Glomerular endothelial cell (primary cell): ENCODE results near the gene NKAIN1. TPM values are rescaled to one million over a fixed set of nuclear protein-coding genes. Genes with fewer than 3 reads are reported as not detected.
"Not testable (repeated sequence)": the region's sequence is repeated elsewhere in the genome, so short reads cannot be mapped to it uniquely, and the experiment has no call there.

Experiments used
- DNase-seq: peaks from one replicate; pipeline ENCODE4 v3.0.0-alpha.2; 2011; ENCODE audit warnings: low read depth, low spot score; ENCODE audit errors: extremely low read depth
- total RNA-seq: library from RNA; depleted of rRNA; stranded (reverse); fragments of >200 nt; gene quantifications from 2 replicates; pipeline ENCODE4 v1.2.3, GENCODE V29; 2015

NKAIN1 gene
- total RNA-seq, 1 donor from 2014 or later, result not detected

DNA sequence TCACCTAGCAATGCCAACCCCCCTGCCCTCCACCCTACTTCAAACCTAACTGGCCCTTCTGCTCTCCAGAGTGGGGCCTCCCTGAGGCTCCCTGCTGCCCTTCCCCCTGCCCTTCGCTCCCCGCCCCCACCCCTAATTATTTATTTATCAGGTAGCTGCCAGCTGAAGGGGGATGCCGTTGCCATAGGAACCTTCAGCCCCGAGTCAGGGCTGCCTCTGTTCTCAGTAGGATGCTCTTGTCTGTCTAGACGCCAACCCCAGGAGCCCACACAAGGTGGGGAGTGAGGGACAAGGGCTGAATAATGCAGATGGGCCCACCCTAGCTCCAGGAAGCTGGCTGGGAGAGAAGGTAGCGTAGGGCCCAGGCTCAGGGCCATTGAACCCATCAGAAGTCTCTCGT is 41.1 kb downstream of the NKAIN1 start:
- no peak for DNase-seq

DNA sequence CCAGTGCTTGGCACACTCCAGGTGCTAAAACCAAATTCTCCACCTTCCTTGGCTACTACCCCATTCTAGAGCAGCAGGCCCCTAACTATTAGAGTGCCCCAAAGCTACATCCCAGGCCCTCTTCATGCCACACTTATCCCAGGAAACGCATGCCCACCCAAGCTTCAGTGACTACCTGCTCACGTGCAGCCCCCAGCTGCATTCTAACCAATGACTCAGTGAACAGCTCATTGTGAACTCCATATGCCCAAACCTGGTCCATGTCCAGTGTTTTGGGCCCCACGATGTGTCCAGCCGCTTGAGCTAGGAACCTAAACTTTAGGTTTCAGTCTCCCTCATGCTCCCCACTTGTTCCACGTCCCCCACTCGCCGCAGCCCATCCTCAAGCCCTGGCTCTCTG is 41.5 kb downstream of the NKAIN1 start:
- DNase-seq, result no peak

DNA sequence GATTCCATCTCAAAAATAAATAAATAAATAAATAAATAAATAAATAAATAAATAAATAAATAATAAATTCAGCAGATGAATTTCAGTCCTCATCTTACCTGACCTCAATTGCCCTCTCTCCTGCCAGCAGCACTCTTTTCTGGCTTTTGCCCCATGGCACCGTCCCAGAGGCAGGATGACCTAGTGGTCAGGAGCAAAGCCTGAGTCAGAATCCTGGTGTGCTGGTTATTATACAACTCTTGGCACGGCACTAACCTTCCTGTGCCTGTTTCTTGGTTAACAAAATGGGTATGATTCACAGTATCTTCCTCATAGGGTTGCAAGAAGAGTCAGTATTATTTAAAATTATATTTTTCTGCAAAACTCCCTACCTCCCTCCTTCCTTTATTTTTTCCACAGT is 43.0 kb downstream of the NKAIN1 start:
- DNase-seq, result no peak

DNA sequence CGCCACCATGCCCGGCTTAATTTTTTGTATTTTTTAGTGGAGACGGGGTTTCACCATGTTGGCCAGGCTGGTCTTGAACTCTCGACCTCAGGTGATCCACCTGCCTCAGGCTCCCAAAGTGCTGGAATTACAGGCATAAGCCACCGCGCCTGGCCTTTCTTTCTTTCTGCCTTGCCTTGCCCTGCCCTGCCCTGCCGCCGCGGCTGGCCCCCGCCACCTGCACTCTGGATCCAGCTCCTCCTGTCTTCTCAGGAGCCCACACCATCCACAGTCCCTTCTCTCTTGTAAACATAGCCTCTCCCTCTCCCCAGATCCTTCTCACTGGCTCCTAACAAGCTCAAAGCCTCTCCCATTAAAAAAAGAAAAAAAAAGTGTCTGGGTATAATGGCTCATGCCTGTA is 44.4 kb downstream of the NKAIN1 start:
- DNase-seq, result not testable (repeated sequence)

DNA sequence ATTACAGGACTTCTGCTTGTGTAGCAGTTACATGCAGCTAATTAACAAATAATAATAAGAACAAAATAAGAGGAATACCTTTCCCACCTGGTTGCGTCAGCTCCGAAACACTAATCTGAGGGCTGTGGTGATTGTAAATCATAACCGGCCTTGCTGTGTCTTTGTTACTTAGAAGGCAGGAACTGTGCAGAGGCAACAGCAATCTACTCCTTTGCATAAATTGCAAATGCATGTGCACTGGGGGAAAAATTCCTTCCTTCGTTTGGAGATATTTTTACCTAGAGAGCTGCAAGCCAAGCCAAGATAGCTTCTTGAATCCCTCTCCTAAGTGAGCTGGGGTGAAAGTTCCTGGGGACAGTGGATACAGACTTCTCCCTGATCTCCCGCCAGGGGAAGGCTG is 46.0 kb downstream of the NKAIN1 start:
- DNase-seq, result no peak

DNA sequence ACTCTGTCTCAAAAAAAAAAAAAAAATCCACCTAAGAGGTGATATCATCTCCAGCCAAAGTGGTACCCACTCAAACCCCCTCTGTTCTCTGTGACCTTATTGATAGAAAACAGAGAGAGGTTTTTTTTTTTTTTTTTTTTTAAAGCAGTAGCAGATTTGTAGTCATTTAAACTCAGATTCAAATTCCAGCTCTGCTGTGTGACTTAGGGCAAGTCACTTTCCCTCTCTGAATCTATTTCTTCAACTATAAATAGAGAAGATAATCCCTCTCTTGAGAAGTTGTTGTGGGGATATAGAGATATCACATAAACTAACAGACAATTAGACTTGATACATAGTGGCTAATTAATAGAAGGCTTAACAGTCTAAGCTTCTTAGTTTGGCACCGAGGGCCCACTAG is 48.4 kb downstream of the NKAIN1 start:
- no peak for DNase-seq

DNA sequence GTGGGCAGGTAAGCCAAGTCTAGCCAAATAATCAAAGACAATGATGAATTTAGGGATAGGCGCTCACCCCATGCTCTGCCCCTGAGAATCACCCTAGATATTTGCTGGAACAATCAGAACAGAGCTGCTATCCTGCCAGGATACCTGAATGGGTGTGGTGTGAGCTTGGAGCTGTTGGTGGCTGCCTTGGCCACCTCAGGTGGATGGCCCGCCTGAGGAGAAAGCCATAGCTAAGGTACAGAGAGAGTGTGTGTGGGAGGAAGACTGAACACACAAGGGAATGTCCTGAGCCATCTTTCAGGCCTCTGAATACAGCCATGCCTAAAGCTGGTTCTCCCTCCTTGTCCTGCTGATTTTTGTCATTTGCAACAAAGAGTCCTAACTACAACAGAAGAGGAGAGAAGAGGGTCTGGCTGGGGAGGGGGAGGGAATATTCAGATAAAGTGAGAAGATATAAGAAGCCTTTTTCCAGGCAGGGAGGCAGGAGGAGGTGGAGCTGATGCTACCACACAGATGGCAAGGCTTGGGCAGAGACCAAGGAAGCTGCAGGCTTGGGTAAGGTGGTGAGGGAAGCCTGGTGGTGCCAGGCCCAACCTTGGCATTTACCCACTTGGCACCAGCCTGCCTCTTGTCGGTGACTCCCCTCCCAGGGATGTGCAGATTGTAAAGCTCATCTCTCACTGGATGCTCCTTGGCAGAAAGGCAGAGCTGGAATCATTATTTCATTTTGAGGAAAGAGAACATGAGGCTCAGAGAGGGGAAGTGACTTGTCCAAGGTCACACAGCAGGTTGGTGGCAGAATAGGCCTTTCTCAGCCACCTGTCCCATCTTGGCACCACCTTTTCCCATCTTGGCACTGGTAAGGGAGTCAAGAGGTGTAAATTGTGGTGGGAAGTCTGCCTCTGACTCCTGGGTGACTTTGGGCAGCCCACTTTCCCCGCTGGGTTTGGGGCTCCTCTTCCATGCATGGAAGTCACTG is 49.7 kb downstream of the NKAIN1 start:
- DNase-seq, result no peak

DNA sequence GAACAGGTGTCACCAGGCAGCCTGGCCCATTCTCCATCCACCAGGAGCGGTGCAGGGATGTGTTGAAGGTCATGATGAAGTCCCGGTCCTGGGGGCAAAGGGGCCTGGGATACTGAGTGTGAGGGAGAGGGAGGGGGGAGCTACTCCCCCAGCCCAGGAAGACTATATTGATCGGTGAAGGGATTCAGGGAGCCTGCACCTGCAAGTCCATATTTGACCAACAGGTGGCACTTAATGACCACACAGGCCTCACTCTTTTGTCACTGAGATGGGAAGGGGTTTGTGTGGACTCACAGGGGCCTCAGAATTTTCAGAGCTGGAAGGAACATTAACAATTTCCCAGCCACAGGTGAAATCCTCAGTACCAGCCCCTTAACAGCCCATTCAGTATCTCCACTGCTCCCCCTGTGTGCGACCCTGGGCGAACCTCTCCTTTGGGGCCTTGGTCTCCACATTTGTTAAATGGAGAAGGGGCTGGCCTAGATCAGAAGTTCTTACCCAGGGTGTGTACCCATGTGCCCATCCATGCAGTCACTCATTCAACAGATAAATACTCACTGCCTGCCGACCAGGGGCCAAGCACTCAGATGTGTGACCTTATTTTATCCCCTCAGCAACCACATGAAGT is 55.6 kb downstream of the NKAIN1 start:
- DNase-seq, result no peak

DNA sequence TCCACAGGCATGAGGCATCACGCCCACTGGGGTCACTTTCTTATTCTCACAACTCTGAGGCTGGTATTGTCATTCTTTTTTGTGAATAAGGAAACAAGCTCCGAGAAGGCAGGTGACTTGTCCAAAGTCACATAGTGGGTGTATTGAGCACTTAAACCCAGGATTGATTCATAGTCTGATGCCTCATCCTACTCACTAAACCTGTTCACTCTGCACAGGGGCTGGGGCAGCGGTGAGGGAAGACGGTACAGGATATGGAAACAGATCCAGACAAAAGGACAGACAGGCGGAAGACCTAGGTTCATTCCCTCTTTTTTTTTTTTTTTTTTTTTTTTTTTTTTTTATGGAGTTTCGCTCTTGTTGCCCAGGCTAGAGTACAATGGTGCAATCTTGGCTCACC is 56.6 kb downstream of the NKAIN1 start:
- DNase-seq, result no peak

DNA sequence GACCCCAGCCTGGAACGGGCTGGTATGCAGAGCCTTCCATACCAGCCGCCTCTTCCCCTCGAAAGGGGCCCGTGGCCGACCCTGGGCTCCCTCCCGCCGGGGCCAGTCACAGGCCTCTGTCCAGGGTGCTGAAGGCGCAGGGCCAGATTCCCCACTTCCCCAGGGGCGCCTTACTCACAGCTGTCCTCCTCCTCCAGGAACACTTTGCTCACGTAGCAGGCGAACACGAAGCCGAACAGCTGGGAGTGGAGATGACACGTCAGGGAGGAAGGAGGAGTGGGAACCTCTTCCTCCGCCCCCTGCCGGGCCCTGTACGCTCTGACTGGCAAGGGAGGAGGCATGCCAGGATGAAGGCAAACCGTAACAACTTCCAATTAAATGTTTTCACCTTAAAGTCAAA is 57.3 kb downstream of the NKAIN1 start:
- DNase-seq, result no peak

DNA sequence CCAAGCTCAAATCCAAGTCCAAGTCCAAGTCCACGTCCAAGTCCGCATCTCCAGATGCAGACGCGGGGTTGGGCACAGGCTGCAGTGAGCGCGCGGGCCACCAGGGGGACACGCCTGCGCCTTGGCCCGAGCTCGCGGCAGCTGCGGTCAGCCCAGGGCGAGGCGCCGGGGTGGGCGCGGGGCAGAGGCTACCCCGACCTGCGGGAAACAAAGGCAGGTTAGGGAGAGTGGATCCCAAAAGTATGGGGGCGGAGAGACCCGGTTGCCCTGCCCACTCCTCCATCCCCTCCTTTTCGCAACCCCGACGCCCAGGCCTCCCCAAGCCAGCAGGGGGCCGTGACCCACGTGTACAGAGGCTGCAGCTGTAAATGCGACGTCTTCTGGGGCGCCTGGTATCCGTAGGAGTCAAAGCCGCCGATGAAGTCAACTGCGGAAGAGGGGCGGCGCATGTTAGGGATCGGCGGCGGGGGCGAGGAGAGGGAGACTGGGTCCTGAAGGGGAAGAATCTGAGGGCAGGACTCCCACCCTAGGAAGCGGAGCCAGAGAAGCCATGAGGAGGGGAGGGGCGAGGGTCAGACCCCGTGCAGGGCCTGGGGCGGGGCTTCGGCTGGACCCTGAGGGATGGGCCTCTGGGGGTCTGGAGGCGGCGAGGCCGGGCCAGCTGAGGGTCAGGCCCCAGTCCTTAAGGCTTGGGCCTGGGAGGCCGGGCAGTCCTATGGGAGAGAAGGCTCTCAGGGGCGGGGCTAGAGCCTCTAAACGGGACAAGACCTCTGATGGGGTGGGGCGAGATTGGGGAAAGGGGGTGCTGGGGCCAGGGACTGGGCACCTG is 58.0 kb downstream of the NKAIN1 start:
- DNase-seq, result no peak

DNA sequence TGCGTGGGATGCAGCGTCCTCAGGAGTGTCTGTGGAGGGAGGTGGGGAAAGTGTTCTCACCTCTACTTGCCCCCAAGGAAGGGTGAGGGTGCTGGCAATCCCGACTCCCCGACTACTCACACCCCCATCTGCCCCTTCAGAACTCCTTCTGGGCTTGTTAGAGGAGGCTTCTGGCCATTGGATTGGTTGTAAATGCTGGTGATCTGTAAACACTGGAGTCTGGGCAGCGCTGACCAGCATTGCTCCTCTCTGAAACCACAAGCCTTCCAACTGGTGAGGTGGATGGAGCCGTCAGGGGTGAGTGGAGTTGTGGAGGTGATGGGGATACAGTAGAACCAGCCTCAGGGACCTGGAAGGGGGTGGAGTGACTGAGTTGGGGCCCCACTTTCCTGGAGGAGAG is 59.3 kb downstream of the NKAIN1 start:
- no peak for DNase-seq

DNA sequence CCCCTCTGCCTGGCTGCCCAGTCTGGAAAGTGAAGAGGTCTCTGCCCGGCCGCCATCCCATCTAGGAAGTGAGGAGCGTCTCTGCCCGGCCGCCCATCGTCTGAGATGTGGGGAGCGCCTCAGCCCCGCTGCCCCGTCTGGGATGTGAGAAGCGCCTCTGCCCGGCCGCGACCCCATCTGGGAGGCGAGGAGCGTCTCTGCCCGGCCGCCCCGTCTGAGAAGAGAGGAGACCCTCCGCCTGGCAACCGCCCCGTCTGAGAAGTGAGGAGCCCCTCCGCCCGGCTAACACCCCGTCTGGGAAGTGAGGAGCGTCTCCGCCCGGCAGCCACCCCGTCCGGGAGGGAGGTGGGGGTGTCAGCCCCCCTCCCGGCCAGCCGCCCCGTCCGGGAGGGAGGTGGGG is 63.4 kb downstream of the NKAIN1 start:
- DNase-seq, result not testable (repeated sequence)

DNA sequence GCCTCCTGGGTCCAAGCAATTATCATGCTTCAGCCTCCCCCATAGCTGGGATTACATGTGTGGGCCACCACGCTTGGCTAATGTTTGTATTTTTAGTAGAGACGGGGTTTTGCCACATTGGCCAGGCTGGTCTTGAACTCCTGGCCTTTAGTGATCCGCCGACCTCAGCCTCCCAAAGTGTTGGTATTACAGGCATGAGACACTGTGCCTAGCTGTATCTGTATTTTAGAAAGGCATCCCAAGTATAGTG is 69.3 kb downstream of the NKAIN1 start:
- no peak for DNase-seq

DNA sequence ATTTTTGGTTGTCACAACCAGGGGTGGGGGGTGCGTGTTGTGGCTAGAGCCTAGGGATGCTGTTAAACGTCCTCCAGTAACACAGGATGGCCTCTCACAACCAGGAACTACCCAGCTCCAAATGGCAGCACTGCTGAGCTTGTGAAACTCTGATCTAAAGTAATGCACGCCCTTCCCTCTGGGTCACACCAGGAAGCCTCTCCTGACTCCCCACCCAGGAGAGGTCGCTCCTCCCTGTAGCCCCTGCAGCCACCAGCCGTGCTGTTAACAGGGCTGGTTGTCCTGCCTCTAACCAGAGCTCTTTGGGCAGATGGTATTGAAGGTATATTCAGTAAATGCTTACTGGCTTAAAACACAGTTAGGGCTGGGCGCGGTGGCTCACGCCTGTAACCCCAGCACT is 73.2 kb downstream of the NKAIN1 start:
- no peak for DNase-seq

DNA sequence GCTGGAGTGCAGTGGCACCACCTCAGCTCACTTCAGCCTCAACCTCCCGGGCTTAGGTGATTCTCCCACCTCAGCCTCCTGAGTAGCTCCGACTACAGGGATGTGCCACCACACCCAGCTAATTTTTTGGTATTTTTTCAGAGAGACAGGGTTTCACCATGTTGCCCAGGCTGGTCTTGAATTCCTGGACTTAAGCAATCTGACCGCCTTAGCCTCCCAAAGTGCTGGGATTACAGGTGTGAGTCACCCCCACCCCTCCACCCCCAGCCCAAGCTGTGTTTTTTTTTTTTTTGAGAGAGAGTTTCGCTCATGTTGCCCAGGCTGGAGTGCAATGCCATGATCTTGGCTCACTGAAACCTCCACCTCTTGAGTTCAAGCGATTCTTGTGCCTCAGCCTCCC is 75.4 kb downstream of the NKAIN1 start:
- DNase-seq, result no peak

DNA sequence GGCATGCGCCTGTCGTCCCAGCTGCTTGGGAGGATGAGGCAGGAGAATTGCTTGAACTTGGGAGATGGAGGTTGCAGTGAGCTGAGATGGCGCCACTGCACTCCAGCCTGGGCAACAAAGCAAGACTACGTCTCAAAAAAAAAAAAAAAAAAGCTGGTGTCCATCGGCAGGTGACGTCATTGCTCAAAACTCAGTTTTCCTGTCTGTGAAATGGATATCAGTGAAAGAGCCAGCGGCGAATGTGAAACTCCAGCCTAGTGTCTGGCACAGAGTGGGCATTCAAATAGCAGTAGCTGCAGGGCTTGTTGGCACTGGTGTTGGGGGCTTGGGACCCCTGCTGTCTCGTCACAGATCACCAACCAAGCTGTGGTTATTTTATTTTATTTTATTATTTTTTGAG is 75.8 kb downstream of the NKAIN1 start:
- DNase-seq, result no peak

DNA sequence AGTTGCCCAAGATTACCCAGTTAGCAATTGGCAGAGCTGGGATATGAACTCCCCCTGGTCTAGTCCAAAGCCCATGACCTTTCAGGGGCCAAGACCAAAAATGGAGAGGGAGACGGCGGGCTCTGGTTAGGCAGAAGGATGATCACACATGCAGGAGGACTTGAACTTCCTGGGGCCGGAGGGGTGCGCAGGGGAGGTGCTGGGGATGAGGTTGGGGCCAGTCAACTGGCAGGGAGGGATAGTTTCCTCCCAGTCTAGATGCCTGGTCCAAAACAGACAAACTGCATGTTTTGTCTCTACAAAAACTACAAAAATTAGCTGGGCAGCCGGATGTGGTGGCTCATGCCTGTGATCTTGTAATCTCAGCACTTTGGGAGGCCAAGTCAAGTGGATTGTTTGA is 78.1 kb downstream of the NKAIN1 start:
- no peak for DNase-seq

DNA sequence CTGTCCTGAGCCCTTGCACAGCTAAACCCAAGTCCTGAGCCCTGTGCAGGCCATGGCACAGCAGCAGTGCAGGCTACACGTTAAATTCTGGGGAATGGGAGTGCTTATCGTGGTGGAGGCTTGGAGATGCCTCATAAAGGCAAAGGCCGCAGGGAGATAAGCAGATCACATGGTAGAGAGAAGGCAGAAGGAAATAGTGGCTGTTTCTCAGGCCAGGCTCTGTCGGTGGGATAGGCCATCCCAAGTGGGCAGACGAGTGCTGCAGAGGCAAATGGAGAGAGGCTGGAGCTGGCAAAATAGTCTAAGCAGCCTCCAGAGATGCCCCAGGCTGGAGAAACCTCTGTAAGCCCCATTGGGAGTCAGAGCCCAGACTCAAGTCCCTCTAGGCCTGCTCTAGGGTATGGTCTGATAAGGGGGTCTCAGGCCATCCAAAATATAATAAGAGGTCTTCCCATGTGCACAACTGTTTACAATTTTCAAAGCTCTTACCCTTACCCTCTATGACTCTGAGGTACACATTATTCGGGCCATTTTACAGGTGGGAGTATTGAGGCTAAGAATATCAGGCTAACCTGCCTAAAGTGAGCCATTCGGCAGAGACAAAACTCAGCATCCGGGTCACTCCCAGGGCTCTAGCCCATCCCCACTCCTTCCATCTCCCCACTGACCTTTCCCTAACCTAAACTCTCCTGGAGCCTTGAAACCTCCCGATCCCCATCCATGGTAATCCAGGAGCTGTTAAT is 79.6 kb downstream of the NKAIN1 start:
- DNase-seq, result no peak

DNA sequence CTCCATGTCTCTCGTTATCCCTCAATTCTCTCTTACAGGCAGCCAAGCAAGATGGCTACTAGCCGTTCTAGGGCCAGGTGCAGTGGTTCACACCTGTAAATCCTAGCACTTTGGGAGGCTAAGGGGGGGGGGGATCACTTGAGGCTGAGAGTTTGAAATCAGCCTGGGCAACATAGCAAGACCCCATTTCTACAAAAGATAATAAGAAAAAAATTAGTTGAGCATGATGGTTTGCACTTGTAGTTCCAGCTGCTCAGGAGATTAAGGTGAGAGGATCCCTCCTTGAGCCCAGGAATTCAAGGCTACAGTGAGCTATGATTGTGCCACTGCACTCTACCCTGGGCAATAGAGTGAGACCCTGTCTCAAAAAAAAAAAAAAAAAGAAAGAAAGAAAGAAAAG is 80.4 kb downstream of the NKAIN1 start:
- DNase-seq, result no peak

DNA sequence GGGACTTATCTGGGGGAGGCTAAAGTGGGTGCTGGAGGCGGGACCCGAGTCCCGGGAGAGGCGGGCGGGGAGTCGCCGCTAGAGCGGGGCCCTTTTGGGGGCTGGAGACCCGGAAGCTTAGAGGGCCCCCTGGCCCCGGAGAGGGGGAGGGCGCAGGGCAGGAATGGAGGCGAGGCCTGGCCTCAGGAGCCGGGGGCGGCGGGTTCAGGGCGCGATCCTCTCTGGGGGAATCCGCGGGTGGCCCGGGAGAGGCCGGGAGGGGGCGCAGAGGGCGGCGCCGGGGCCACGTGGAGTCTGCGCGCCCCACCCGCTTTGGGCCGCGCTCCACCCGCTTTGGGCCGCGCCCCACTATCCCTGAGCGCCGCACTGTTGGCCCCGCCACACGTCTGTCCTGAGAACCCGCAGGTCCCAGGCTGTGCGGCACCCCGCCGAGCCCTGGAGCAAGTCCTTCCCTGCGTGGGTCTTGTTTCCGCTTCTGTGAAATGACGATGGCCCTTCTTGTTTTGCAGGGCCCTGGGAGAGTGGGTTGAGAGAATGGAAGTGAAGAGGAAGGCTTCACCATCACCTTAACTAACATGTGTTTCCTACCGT is 84.4 kb downstream of the NKAIN1 start:
- DNase-seq, result no peak
